ENCODE results near the gene DGUOK. TPM values are rescaled to one million over a fixed set of nuclear protein-coding genes. Genes with fewer than 3 reads are reported as not detected.
A peak's percentile ranks its signal among the peaks of the same experiment; 100 is the strongest.

The DGUOK gene
- total and polyA plus RNA-seq, 10 of the 15 experiments (the other 5 are each of a cell fraction or from before 2014, with no cell fraction given) = 64.4 to 234 (median 91.4) TPM

DNA sequence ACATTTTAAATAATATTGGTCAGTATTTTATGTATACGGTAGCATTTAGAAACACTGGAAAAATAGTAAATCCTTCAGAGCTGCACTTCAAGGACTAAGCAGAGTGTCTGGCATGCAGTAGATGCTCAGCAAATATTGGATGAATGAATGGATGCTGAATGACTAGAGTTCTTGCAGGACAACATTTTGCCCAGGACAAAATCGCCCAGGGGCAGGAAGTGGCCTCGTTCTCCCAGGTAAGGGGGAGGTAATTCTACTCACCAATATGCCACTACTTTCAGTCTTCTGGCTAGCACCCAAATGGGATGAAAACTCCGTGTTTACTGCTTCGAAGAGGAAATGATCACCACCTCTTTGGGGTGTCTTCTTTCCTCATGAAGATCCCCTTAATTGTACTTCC is 4.0 kb upstream of the DGUOK start:
- no peak for FAIRE-seq
- ChIA-PET SMC1A (ENCODE audit: uncharacterized antibody, unreplicated experiment) (interaction anchor here (1.0 to 3.1 kb wide), 2 partner anchors 15 to 66 kb away, joined by 4 to 19 read pairs; no protein-coding TSS in a partner anchor), RAD21 (ENCODE audit: unreplicated experiment) (interaction anchor here (1.0 to 1.4 kb wide), 3 partner anchors 15 to 94 kb away, joined by 3 to 4 read pairs (median 3); partner anchors contain the start of gene STAMBP), POLR2A (interaction anchor here (0.8 kb wide), 1 partner anchor 13 kb away, joined by 3 read pairs; no protein-coding TSS in a partner anchor), CTCF (interaction anchor here (0.7 to 2.4 kb wide), 6 partner anchors 11 to 248 kb away, joined by 3 to 8 read pairs (median 3); no protein-coding TSS in a partner anchor)
- Histone ChIP-seq H4K20me1 (ENCODE audit: control insufficient read depth, insufficient read depth) (no peaks in the 10 kb centered on the region), H3K79me2 (ENCODE audit: control insufficient read depth, insufficient read depth, low read length) (peaks cover 13% of the 10 kb centered on the region), H3K9ac (ENCODE audit: control insufficient read depth, insufficient read depth, low read length) (no peak overlapping the region), H3K4me3 (no peak overlapping the region), H3K4me2 (ENCODE audit: control insufficient read depth, insufficient read depth) (no peak overlapping the region), H3K9me3 (replicated peaks; ENCODE audit: control insufficient read depth, insufficient read depth, low read length) (peaks cover 1% of the 10 kb centered on the region; the same call in 1 of the 3 replicates), H3K4me1 (ENCODE audit: control insufficient read depth, insufficient read depth, low read length) (peaks cover 11% of the 10 kb centered on the region), H3K36me3 (ENCODE audit: control insufficient read depth in 2 of 2, insufficient read depth in 2 of 2, low read length in 1 of 2) (no peaks in the 10 kb centered on the region), H2AFZ (ENCODE audit: control insufficient read depth, low read depth, low read length) (peak overlapping the region; percentile 29), H3K27ac (ENCODE audit: control insufficient read depth, insufficient read depth) (no peak overlapping the region), H3K27me3 (replicated peaks in 1 of 2; ENCODE audit: control insufficient read depth in 2 of 2, insufficient read depth in 2 of 2, low read length in 1 of 2) (no peaks in the 10 kb centered on the region)
- BruUV-seq (replicated peaks) = no TSS peak
- WGBS (ENCODE audit: insufficient coverage, insufficient replicate concordance, low lambda C conversion rate, missing lambda C conversion rate) = 30% methylated on average over 5 of the region's 5 CpGs
- intact Hi-C loops (cut with micrococcal nuclease; ENCODE audit: unreplicated experiment) (no loop called here), in situ Hi-C loops (cut with MboI) (no loop called here)
- no peak for TF ChIP-seq RFX5 (IDR thresholded peaks at IDR 0.05; ENCODE audit: low read depth, low read length)
- no peak for TF ChIP-seq STAT3 (IDR thresholded peaks at IDR 0.05; ENCODE audit: low read depth, low read length)
- TF ChIP-seq KDM1A (IDR thresholded peaks at IDR 0.05; ENCODE audit: borderline replicate concordance) = no peak
- TF ChIP-seq, protein P1, sequence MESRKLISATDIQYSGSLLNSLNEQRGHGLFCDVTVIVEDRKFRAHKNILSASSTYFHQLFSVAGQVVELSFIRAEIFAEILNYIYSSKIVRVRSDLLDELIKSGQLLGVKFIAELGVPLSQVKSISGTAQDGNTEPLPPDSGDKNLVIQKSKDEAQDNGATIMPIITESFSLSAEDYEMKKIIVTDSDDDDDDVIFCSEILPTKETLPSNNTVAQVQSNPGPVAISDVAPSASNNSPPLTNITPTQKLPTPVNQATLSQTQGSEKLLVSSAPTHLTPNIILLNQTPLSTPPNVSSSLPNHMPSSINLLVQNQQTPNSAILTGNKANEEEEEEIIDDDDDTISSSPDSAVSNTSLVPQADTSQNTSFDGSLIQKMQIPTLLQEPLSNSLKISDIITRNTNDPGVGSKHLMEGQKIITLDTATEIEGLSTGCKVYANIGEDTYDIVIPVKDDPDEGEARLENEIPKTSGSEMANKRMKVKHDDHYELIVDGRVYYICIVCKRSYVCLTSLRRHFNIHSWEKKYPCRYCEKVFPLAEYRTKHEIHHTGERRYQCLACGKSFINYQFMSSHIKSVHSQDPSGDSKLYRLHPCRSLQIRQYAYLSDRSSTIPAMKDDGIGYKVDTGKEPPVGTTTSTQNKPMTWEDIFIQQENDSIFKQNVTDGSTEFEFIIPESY (IDR thresholded peaks at IDR 0.05) = no peak
- TF ChIP-seq TCF12 (IDR thresholded peaks at IDR 0.05; ENCODE audit: low read depth, low read length) = no peak
- TF ChIP-seq HDGF (IDR thresholded peaks at IDR 0.05) = no peak
- no peak for ATAC-seq
- DNase-seq (ENCODE audit: low read depth, low spot score) = no peak

Measured in GM12878 (cell line).